H1 (cell line): ENCODE data around the gene SNAP47. TPM values are rescaled to one million over a fixed set of nuclear protein-coding genes. Genes with fewer than 3 reads are reported as not detected.

Experiments used
- CTCF ChIA-PET: fragments of 300-600 bp; sonication (Branson Sonifier 250); formaldehyde crosslinking; loops from one replicate; lab custom pipeline; 2021; ENCODE audit not compliant: partially characterized antibody; lab: Charles Lee
- POLR2A ChIA-PET: fragments of 300-600 bp; sonication (Branson Sonifier 250); formaldehyde crosslinking; loops from one replicate; lab custom pipeline; 2021; ENCODE audit warnings: inconsistent platforms; ENCODE audit not compliant: partially characterized antibody; lab: Charles Lee
- DNase-seq, 2 experiments: peaks; one replicate each; pipeline versions ENCODE4 v3.0.0 to v3.0.0-alpha.2; 2010 to 2022; ENCODE audit warnings: low spot score in 2 of 2, low read depth in 1 of 2, mixed read lengths in 1 of 2
- FAIRE-seq: peaks from 2 replicates; lab custom pipeline; 2011; peaks lifted over from hg19 to GRCh38; lab: Jason Lieb, UNC
- H2AFZ ChIP-seq: 2 replicates; pipeline ENCODE4 v1.8.1; 2012; ENCODE audit warnings: low read length, inconsistent platforms
- H2AK5ac ChIP-seq: 2 replicates; pipeline ENCODE4 v1.6.1; 2013; ENCODE audit warnings: low read depth, low read length
- H2BK120ac ChIP-seq: replicated peaks from 2 replicates; pipeline ENCODE3; 2013; ENCODE audit warnings: low read depth, low read length, inconsistent platforms
- H2BK12ac ChIP-seq: 2 replicates; pipeline ENCODE4 v1.6.1; 2013; ENCODE audit warnings: low read depth, low read length
- H2BK15ac ChIP-seq: 2 replicates; pipeline ENCODE4 v1.6.1; 2013; ENCODE audit warnings: low read length
- H2BK20ac ChIP-seq: 2 replicates; pipeline ENCODE4 v1.6.1; 2013; ENCODE audit warnings: low read length
- H2BK5ac ChIP-seq: 2 replicates; pipeline ENCODE4 v1.6.1; 2013; ENCODE audit warnings: low read depth, low read length
- H3K14ac ChIP-seq: 2 replicates; pipeline ENCODE4 v1.6.1; 2013; ENCODE audit warnings: inconsistent platforms; ENCODE audit not compliant: insufficient read length
- H3K18ac ChIP-seq: 2 replicates; pipeline ENCODE4 v1.6.1; 2013; ENCODE audit warnings: low read length; ENCODE audit errors: extremely low read depth
- H3K23ac ChIP-seq: 2 replicates; pipeline ENCODE4 v1.6.1; 2013; ENCODE audit warnings: inconsistent platforms; ENCODE audit not compliant: insufficient read length
- H3K23me2 ChIP-seq: 2 replicates; pipeline ENCODE4 v1.6.1; 2013; ENCODE audit warnings: low read depth, low read length
- H3K27ac ChIP-seq: 2 replicates; pipeline ENCODE4 v1.6.1; 2011; ENCODE audit warnings: low read depth, low read length, inconsistent platforms
- H3K27me3 ChIP-seq, 4 experiments: replicated peaks in 1 of 4; 1 replicate in 1 of 4; 2 replicates in 3 of 4; pipeline versions ENCODE4 v1.6.1 to v1.8.1; 2011 to 2013; ENCODE audit warnings: low read length in 3 of 4, mild to moderate bottlenecking in 3 of 4, inconsistent platforms in 2 of 4, mixed read lengths in 2 of 4, moderate library complexity in 1 of 4; ENCODE audit not compliant: control insufficient read depth in 3 of 4, insufficient read depth in 3 of 4; ENCODE audit errors: extremely low read depth in 1 of 4
- H3K36me3 ChIP-seq, 4 experiments: 2 replicates each; pipeline versions ENCODE4 v1.6.1 to v1.8.1; 2011 to 2013; ENCODE audit warnings: mild to moderate bottlenecking in 4 of 4, low read length in 3 of 4, moderate library complexity in 2 of 4, control low read depth in 1 of 4, inconsistent platforms in 1 of 4; ENCODE audit not compliant: insufficient read depth in 4 of 4, control insufficient read depth in 2 of 4
- H3K4ac ChIP-seq: replicated peaks from 2 replicates; pipeline ENCODE3; 2013; ENCODE audit warnings: low read length, low read depth, mixed read lengths, inconsistent platforms; ENCODE audit not compliant: insufficient read length
- H3K4me1 ChIP-seq, 4 experiments: replicated peaks in 1 of 4; 1 replicate in 1 of 4; 2 replicates in 3 of 4; pipeline versions ENCODE4 v1.6.1 to v1.8.1; 2011 to 2013; ENCODE audit warnings: low read length in 3 of 4, inconsistent platforms in 2 of 4, mixed read lengths in 1 of 4; ENCODE audit not compliant: insufficient read depth in 4 of 4, control insufficient read depth in 3 of 4
- H3K4me2 ChIP-seq, 2 experiments: 2 replicates each; pipeline versions ENCODE4 v1.6.1 to v1.8.1; 2011 to 2013; ENCODE audit warnings: low read depth in 2 of 2, low read length in 2 of 2, control low read depth in 1 of 2, inconsistent platforms in 1 of 2, mild to moderate bottlenecking in 1 of 2; ENCODE audit not compliant: insufficient read depth in 1 of 2
- H3K4me3 ChIP-seq, 4 experiments: fragments of 200-600, 300-600 bp in 1 of 4; sonication (generic), shearing (Covaris generic), sonication (Bioruptor Twin) in 1 of 4; 2 replicates each; pipeline versions ENCODE4 v1.5.1 to v1.8.1; 2011 to 2016; ENCODE audit warnings: low read length in 4 of 4, low read depth in 3 of 4, control low read depth in 2 of 4, inconsistent platforms in 2 of 4, mild to moderate bottlenecking in 2 of 4, mixed read lengths in 1 of 4, moderate library complexity in 1 of 4; ENCODE audit not compliant: insufficient read depth in 2 of 4; ENCODE audit errors: extremely low read depth in 1 of 4
- H3K56ac ChIP-seq: replicated peaks from 2 replicates; pipeline ENCODE3; 2013; ENCODE audit warnings: low read depth, mild to moderate bottlenecking, mixed read lengths, low read length, inconsistent platforms; ENCODE audit not compliant: insufficient read length
- H3K79me1 ChIP-seq: 2 replicates; pipeline ENCODE4 v1.6.1; 2013; ENCODE audit warnings: low read depth, low read length, control low read depth
- H3K79me2 ChIP-seq, 2 experiments: 2 replicates each; pipeline versions ENCODE4 v1.6.1 to v1.8.1; 2012 to 2013; ENCODE audit warnings: low read length in 2 of 2, mild to moderate bottlenecking in 2 of 2, inconsistent platforms in 1 of 2; ENCODE audit not compliant: insufficient read depth in 2 of 2, control insufficient read depth in 1 of 2
- H3K9ac ChIP-seq, 4 experiments: replicated peaks in 1 of 4; 1 replicate in 1 of 4; 2 replicates in 3 of 4; pipeline versions ENCODE4 v1.6.1 to v1.8.1; 2011 to 2013; ENCODE audit warnings: low read depth in 3 of 4, low read length in 3 of 4, control low read depth in 2 of 4, mild to moderate bottlenecking in 2 of 4, moderate library complexity in 2 of 4, inconsistent platforms in 1 of 4; ENCODE audit errors: extremely low read depth in 1 of 4
- H3K9me3 ChIP-seq, 2 experiments: 2 replicates each; pipeline versions ENCODE4 v1.6.1 to v1.8.1; 2012 to 2013; ENCODE audit warnings: mild to moderate bottlenecking in 2 of 2, moderate library complexity in 2 of 2, control low read depth in 1 of 2, inconsistent platforms in 1 of 2, low read depth in 1 of 2, low read length in 1 of 2, mixed read lengths in 1 of 2; ENCODE audit not compliant: insufficient read depth in 2 of 2
- H4K20me1 ChIP-seq, 2 experiments: replicated peaks in 1 of 2; 2 replicates each; pipeline versions ENCODE3 to v1.8.1; 2011 to 2013; ENCODE audit warnings: inconsistent platforms in 2 of 2, low read length in 2 of 2, mild to moderate bottlenecking in 1 of 2; ENCODE audit not compliant: insufficient read depth in 2 of 2, control insufficient read depth in 1 of 2
- H4K5ac ChIP-seq: 2 replicates; pipeline ENCODE4 v1.6.1; 2013; ENCODE audit warnings: low read length, low read depth, mixed read lengths, inconsistent platforms; ENCODE audit not compliant: insufficient read length
- H4K8ac ChIP-seq: 2 replicates; pipeline ENCODE4 v1.8.0; 2013; ENCODE audit warnings: mild to moderate bottlenecking, moderate library complexity, low read length, inconsistent platforms; ENCODE audit not compliant: insufficient read depth; ENCODE audit errors: extremely low read depth
- H4K91ac ChIP-seq: replicated peaks from 2 replicates; pipeline ENCODE3; 2013; ENCODE audit warnings: low read length, mixed read lengths, inconsistent platforms; ENCODE audit not compliant: insufficient read length
- CBX5 ChIP-seq: fragments of 300-800, 300-1000 bp; sonication (generic); IDR thresholded peaks from 2 replicates; pipeline ENCODE4 v1.7.1; 2016; ENCODE audit warnings: antibody characterized with exemption, low read length, low read depth
- CREB1 ChIP-seq: IDR thresholded peaks from 2 replicates; pipeline ENCODE4 v1.6.1; 2012; ENCODE audit warnings: inconsistent platforms
- EP300 ChIP-seq, 2 experiments: IDR thresholded peaks; 1 replicate in 1 of 2; 2 replicates in 1 of 2; pipeline ENCODE4 v1.6.1; 2011 to 2012; ENCODE audit warnings: low read depth in 2 of 2, low read length in 2 of 2, mild to moderate bottlenecking in 2 of 2, borderline replicate concordance in 1 of 2, inconsistent platforms in 1 of 2, moderate library complexity in 1 of 2
- KDM5A ChIP-seq: fragments of 200-600 bp; IDR thresholded peaks from 2 replicates; pipeline ENCODE4 v1.7.1; 2012; ENCODE audit warnings: mild to moderate bottlenecking, low read length, inconsistent platforms, mixed read lengths
- SP4 ChIP-seq: IDR thresholded peaks from 2 replicates; pipeline ENCODE4 v1.6.1; 2012; ENCODE audit warnings: low read length, inconsistent platforms
- ZNF274 ChIP-seq: IDR thresholded peaks from 2 replicates; pipeline ENCODE4 v1.7.0; 2012; ENCODE audit warnings: low read length, borderline replicate concordance; ENCODE audit errors: extremely low read depth
- WGBS, 2 experiments: shearing (Covaris generic) in 1 of 2; methylation state at CpG; one replicate each; pipeline versions ENCODE4 v1.1.6 to v1.1.7; 2013 to 2015; ENCODE audit warnings: low lambda C conversion rate in 2 of 2, mixed read lengths in 2 of 2, inconsistent platforms in 1 of 2, low coverage in 1 of 2, missing lambda C conversion rate in 1 of 2; ENCODE audit not compliant: insufficient replicate concordance in 2 of 2, insufficient coverage in 1 of 2, insufficient read length in 1 of 2; ENCODE audit errors: extremely low coverage in 1 of 2, missing lambda C conversion rate in 1 of 2; 5-methylcytosine and 5-hydroxymethylcytosine counted together
- polyA plus RNA-seq, 7 experiments: library from polyadenylated mRNA; depleted of rRNA in 3 of 7; stranded (reverse) in 5 of 7; unstranded in 2 of 7; fragments of >200 nt in 5 of 7; fragments of 200-250 nt in 2 of 7; gene quantifications; 1 replicate in 5 of 7; 2 replicates in 1 of 7; 4 replicates in 1 of 7; pipeline versions ENCODE4 v1.2.1 to v1.2.3, GENCODE V29; 2011 to 2013; ENCODE audit warnings: missing spikeins in 2 of 7, mixed read lengths in 2 of 7
- total RNA-seq: library from RNA; stranded (reverse); fragmentation: NEBNext Ultra II Directional; extraction: Animal tissue kit (Norgen Biotek cat#: 25700); gene quantifications from 2 replicates; pipeline ENCODE4 v1.2.1, GENCODE V29; 2021

The SNAP47 gene
- total and polyA plus RNA-seq, 2 of the 8 experiments (the other 6 are each of a cell fraction or from before 2014, with no cell fraction given), result 37.6 to 42.2 TPM

GRCh38 chr1:227813962-227814361, 78.7 kb downstream of the SNAP47 start:
- FAIRE-seq (no peak), DNase-seq (no peak)
- CTCF ChIA-PET, result no interaction called here
- Histone ChIP-seq H2BK5ac (no peak overlapping the region), H3K18ac (no peak overlapping the region), H3K4me3 (no peak overlapping the region), H3K56ac (no peak overlapping the region), H3K27ac (no peak overlapping the region), H3K23me2 (no peaks in the 10 kb centered on the region), H3K14ac (no peak overlapping the region), H2AK5ac (no peak overlapping the region), H3K4me1 (no peaks in the 10 kb centered on the region), H2AFZ (no peak overlapping the region), H3K4ac (no peak overlapping the region), H2BK120ac (no peak overlapping the region), H3K9me3 (peaks cover 21 to 38% of the 10 kb centered on the region in 2 experiments), H4K20me1 (no peaks in the 10 kb centered on the region), H4K5ac (no peak overlapping the region), H3K79me2 (no peaks in the 10 kb centered on the region), H4K8ac (no peak overlapping the region), H3K9ac (no peak overlapping the region), H2BK20ac (no peak overlapping the region), H2BK15ac (no peak overlapping the region), H3K23ac (no peak overlapping the region), H3K4me2 (no peak overlapping the region), H3K79me1 (no peaks in the 10 kb centered on the region), H3K36me3 (no peaks in the 10 kb centered on the region), H3K27me3 (no peaks in the 10 kb centered on the region), H4K91ac (no peak overlapping the region), H2BK12ac (no peak overlapping the region)
- POLR2A ChIA-PET, result no interaction called here
- TF ChIP-seq CREB1 (no peak), ZNF274 (no peak), CBX5 (no peak), EP300 (IDR thresholded peaks at IDR 0.05; ENCODE audit: borderline replicate concordance in 1 of 2, low read depth in 2 of 2, low read length in 2 of 2) (no peak), SP4 (no peak), KDM5A (no peak)
- 96% methylated on average over 2 of the region's 2 CpGs; no CpG with 5 or more reads in 1 of the 2 experiments for WGBS, 2 experiments
